ENCODE results near the gene PKLR.
"Not testable (repeated sequence)": the region's sequence is repeated elsewhere in the genome, so short reads cannot be mapped to it uniquely, and the experiment has no call there.

PKLR gene

DNA sequence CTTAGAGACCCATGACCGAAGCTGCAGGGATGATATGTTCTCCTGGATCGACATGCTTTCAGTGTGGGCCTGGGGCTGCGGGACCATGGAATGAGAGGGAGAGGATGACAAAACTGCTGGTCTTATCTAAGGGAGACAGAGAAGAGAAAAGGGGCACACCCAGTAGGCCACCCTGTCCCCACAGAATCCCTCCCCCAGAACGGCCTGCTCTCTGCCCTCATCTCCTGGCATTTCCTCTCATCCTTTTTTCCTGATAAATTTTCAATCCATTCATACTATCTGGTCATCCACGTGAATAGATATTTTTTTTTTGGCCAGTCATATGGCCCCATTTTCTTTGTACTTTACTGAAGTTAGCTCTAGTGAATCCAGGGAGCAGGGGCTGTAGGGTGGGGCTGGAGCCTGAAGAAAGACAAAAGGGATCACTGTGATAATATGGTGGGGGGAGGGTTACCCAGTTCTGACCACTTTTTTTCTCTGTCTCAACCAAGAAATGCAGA lies at the start of gene PKLR:
Gene PKLR, minus strand, starts transcription at position 97 of the 500 bp plus-strand sequence. Its CDS starts 43 bp downstream, at position 54.
- DNase-seq: no peak

DNA sequence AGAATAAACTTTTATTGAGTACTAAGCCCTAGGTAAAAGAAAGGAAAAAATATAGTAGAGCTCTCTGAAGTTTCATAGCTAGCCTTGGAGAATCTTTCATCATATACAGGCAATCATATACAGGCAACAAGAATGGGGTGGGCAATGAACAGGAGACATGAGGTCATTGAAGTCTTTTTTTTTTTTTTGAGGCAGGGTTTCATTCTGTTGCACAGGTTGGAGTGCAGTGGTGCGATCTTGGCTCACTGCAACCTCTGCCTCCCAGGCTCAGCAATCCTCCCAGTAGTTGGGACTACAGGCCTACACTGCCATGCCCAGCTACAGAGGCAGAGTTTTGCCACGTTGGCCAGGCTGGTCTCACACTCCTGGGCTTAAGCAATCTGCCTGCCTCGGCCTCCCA lies 41.6 kb upstream of the PKLR start:
- DNase-seq: no peak

DNA sequence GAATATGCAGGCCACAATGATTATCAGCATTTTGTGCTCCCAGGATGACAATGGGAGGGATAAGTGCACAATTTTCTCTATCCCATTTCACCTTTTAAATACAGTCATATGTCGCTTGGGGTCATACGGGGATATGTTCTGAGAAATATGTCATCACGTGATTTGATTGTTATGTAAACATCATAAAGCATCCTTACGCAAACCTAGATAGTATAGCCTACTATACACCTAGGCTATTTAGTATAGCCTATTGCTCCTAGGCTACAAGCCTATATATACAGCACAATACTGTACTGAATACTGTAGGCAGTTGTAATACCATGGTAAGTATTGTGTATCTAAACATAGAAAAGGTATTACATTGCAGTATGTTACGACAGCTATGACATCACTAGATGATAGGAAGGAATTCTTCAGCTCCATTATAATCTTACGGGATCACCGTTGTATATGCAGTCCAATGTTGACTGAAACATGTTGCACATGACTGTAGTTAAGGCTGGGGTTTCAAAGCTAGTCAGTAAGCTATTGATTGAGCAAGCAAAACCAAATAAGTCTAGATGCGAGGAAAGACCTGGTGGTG lies 38.4 kb upstream of the PKLR start:
- no peak for DNase-seq

DNA sequence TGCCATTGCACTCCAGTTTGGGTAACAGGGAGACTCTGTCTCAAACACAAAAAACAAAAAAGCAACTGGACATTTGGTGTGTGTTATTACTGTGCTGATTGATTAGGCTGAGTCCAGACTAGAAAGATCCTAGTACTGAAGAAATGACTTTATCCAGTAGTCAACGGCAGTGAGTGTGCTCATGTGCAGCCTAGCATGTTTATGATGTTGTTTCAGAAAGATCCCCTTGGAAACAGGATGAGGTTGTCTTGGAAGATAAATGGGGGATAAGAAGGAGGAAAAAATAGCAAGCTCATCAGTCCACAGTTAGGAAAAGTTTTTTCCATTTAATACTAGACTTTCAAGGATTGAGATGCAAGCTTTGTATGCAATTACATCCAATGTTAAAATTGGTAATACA lies 33.7 kb upstream of the PKLR start:
- DNase-seq: no peak

DNA sequence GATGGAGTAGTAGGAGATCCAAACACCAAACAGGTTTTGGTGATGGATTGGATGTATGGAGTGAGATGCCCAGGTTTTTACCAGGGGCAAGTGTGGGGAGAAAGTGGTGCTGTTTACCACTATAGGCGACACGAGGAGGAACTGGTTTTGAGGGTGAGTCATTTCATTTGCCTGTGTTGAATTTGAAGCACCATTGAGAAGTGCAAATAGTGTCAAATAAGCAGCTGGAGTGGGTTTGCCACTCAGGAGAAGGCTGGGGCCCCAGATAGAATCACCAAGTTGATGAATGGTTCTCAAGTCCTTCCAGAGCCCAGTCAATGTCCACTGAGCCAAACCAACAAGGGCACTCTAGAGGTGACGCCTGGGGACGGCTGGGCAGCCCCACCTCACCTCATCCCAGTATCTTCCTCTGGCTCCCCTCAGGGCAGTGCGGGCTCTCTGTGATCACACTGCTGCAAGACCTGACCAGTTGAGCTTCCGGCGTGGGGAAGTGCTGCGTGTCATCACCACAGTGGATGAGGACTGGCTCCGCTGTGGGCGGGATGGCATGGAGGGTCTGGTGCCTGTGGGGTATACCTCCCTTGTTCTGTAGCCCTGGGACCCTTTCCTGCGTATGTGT lies 28.9 kb upstream of the PKLR start:
- no peak for DNase-seq

DNA sequence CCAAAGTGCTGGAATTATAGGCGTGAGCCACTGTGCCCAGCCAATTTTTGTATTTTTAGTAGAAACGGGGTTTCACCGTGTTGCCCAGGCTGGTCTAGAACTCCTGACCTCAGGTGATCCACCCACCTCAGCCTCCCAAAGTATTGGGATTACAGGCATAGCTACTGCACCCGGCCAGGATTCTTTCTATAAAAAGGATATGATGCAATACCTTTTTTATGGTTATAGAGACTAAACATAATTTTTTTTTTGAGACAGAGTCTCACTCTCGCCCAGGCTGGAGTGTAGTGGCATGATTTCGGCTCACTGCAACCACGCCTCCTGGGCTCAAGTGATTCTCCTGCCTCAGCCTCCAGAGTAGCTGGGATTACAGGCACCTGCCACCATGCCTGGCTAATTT lies 27.6 kb upstream of the PKLR start:
- DNase-seq: not testable (repeated sequence)

DNA sequence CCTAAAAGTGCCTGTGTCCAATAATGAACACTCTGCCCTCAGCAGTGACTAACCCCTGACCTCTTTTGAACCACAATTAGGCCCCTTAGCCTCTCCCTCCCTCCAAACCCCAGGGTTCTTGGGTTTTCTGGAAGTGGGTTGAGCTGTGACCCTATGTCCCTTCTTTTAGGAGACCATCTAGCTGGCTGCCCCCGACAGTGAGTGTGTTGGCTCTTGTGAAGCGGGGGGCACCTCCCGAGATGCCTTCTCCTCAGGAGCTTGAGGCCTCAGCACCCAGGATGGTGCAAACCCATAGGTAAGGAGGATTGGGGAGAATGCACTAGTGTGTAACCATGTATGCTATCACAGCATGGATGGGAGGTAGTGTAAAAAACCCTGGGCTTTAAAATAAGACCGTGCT lies 26.7 kb upstream of the PKLR start:
- DNase-seq: no peak

DNA sequence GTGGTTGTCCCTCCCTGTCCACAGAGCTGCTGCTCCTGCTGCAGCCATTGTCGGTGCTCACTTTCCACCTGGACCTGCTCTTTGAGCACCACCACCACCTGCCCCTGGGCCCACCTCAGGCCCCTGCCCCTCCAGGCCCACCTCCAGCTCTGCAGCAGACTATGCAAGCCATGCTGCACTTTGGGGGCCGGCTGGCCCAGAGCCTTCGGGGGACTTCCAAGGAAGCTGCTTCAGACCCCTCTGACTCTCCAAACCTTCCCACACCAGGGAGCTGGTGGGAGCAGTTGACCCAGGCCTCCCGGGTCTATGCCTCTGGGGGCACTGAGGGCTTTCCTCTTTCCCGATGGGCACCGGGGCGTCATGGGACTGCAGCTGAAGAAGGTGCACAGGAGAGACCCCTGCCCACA lies 25.4 kb upstream of the PKLR start:
- DNase-seq: no peak

DNA sequence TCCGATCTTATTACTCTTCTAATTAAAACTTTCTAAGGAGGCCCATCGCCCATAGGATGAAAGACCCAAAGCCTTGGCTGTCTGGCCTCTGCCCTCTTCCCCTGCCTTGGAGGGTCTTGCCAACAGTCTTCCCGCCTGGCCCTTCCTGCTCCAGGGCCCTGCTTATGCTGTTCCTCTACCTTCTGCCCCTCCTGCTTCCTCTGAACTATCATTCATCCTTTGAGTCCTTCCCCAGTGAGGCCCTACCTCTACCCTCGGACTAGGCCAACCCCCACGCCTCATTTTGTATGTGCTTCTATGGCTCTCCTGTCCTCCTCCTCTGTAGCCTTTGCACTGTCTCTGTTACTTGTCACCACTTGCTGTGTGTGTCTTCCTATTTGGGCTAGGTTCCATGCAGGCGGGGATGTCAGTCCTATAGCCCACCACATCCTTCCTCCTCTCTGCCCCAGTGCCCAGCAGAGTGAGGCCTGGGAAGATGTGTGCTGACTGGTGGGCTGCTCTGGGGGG lies 24.8 kb upstream of the PKLR start:
- no peak for DNase-seq

DNA sequence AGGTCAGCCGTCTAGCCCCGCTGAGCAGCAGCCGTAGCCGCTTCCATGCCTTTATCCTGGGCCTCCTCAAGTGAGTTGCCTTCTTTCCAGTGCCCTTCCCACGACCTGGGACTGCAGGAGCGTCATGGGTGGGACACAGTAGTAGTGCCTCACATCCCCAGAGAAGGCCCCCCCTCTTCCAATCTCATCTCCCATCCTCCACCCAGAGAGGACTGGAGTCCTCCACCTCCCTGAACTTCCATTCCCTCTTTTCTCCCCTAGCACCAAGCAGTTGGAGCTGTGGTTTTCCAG lies 24.3 kb upstream of the PKLR start:
- no peak for DNase-seq

DNA sequence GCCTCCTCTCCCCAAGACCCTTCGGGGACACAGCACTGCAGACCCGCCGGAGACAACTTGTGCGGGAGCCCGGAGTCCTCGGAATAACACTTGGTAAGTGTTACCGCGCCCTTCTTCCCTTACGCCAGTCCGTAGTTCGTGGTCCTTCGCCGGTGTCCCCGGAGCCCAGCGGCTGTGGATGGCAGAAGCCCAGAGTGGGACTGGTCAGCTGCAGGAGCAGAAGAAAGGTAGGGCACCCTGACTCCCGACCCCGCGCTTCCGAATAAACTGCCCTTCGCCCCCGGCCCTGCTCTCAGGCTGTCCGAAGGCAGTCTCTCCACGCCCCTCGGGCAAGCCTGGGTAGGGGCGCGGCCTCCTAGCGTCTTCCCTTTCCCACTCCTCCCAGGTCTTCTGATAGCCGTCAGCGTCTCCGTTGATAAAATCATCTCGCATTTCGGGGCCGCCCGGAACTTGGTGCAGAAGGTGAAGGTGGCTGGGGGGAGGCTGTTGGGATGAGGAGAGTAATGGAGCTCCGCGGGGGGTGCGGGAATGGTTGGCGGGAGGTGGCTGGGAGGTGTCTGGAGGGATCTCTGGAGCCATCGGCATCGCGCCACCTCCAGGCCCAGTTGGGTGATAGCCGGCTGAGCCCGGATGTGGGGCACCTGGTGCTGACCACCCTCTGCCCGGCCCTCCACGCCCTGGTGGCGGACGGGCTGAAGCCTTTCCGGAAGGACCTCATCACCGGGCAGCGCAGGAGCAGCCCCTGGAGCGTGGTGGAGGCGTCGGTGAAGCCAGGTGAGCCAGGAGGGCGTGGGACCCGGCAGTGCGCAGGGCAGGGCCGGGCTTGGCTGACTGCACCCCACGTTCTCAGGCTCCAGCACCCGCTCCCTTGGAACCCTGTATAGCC lies 23.7 kb upstream of the PKLR start:
- no peak for DNase-seq

DNA sequence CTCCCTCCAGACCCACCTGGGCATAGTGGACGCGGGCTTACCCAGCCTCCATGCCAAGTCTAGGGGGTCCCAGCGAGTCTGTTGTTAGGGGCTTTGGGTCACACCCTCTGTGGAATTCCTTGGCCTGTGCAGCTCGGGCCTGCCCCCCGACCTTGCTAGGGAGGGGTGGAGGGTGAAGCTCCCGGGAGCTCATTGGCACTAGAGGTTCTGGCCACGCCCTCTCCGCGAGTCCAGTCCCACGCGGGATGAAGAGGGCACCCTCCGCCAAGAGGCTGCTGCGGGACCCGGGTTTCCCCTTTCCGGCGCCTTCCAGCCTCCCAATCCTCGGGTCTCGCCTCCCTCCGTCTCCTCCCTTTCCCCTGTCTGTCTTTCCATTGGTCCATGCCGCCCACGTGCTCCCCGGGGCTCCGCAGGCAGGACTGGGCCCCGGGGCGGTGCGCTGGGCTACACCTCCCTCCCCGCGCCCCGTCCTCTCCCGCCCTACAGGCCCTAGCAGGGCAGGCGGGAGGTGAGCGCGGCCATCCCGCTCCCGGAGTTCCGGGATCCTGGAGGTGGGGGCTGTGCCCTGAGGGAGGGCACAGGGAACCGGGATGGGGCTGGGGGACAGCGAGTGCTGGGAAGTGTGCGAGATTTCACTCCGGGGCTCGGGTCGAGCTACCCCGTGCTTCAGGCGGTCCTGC lies 22.9 kb upstream of the PKLR start:
- peak; percentile 99 for DNase-seq

DNA sequence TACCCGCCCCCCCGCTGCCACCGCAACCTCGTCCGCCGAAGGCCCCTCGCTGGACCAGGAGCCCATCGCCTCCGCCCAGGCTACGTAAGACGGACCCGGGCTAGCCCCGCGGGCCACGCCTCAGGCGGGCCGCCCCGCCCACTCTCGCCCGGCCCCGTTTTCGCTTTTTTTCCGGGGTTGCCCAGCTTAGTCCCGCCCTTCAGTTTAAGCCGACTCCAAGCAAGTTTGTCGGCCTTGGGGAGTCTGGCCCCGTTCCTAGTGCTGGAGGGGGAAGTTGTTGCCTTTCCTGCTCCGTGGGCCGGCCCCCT lies 22.4 kb upstream of the PKLR start:
- DNase-seq: peak; percentile 93

DNA sequence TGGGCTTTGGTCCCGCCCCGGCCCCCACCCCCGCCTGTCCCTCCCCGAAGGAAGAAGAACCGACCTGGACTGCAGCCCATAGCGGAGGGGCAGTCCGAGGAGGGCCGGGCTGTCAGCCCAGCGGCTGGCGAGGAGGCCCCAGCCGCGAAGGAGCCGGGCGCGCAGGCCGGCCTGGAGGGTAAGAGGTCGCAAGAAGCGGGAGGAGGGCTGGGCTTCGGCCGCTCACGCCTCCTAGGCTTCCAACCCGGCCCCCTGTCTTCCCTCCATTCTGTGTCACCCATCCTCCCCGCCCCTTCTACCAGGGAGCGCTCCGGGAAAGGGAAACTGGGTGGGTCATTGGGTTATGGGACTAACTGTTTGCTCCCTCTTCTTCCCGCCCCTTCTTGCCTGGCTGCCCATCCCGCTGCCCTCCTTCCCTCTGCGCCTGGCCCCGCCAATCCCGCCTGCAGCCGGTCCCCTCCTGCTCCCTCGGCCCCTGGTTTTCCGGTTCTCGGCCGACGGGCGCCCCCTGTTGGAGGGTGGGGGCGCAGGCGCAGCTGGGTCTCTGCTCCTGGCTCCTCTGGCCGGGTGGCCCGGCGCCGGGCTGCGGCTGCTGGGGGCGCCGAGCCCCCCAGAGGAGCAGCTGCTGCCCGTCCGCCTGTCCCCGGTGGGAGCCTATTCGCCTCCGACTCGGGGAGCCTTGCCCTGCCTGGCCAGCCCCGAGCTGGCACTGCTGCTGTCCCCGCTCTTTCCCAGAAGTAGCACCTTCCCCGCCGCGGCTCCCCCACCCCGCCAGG lies 21.9 kb upstream of the PKLR start:
- DNase-seq: peak; percentile 96

DNA sequence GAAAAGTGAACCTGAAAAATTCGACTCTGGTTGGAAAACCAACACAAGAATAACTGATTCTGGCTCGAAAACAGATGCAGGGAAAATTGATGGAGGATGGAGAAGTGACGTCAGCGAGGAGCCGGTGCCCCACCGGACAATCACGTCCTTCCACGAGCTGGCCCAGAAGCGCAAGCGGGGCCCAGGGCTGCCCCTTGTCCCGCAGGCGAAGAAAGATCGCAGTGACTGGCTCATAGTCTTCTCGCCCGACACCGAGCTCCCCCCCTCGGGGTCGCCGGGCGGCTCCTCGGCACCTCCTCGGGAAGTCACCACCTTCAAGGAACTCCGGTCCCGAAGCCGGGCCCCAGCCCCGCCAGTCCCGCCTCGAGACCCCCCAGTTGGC lies 21.3 kb upstream of the PKLR start:
- DNase-seq: no peak

DNA sequence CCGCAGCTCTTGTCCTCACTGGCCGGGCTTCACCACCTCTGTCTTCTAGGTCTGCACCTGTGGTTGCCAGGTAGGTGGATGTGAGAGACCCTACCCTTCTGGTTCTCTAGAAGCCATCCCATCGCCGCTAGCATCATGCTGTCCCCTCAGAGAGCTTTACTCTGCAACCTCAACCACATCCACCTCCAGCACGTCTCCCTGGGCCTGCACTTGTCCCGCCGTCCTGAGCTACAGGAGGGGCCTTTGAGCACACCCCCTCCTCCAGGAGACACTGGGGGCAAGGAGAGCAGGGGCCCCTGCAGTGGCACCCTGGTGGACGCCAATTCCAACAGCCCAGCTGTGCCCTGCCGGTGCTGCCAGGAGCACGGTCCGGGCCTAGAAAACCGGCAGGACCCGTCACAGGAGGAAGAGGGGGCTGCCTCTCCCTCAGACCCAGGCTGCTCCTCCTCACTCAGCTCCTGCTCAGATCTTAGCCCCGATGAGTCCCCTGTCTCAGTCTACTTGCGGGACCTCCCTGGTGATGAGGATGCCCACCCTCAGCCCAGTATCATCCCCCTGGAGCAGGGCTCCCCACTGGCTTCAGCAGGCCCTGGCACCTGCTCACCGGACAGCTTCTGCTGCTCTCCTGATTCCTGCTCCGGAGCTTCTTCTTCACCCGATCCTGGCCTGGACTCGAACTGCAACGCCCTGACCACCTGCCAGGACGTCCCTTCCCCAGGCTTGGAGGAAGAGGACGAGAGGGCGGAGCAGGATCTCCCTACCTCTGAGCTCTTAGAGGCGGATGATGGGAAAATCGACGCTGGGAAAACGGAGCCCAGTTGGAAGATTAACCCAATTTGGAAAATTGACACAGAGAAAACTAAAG lies 20.6 kb upstream of the PKLR start:
- DNase-seq: peak; percentile 52

DNA sequence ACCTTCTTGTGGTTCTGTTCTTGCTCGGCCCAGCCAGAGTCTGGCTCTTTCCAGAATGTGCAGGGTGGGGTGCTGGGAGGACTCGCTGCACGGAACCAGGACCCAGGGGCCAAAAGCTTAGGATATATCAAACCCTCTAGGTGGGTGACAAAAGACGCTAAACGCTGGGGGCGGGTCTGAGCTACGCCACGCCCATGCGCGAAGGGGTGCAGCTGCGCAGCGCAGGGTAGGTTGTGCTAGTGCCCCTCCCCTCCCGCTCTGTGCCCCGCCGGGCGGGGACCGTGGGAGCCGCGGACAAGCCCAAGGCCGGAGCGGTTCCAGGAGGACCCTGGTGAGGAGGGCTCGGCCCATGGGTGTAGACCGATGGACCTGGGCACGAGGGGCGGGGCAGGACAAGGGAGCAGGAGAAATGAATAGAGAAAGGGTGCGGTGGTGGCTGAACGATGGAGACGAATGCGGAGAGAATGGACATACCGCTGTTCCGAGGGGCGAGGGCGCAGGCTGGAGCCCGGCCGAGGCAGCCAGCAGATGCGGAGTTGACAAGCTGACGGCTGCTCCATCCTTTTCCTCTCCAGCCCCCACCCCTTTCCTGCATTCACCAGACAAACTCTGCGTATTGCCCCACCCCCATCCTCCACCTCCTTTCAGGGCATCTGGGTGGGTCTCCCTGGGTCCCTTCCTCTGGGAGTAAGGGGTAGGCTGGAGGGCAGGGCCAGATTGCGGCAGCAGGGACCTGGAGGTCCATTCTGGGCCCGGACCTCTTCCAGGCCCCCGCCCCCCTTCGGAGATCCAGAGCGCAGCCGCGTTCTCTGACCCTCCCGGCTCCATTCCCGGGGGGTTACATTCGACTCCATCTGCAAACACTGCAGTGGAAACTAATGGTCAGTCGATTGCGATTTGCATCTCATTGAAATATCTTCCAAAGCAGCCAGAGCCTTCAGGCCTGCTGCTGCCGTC lies 19.7 kb upstream of the PKLR start, which contains the start of gene RUSC1:
Gene RUSC1, plus strand, starts transcription at position 234 of the 957 bp plus-strand sequence. CDS start 880 bp downstream, outside the sequence.
- peak; percentile 67 for DNase-seq

DNA sequence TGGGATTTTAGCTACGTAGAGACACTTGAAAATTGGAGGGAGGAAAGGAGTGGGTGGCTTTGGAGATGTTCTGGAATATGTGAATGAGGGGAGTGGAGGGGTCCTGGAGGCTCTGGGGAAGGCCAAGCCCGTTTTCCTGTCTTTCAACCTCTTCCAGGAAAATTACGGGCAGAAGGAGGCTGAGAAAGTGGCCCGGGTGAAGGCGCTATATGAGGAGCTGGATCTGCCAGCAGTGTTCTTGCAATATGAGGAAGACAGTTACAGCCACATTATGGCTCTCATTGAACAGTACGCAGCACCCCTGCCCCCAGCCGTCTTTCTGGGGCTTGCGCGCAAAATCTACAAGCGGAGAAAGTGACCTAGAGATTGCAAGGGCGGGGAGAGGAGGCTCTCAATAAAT lies 19.0 kb upstream of the PKLR start:
- DNase-seq: no peak

DNA sequence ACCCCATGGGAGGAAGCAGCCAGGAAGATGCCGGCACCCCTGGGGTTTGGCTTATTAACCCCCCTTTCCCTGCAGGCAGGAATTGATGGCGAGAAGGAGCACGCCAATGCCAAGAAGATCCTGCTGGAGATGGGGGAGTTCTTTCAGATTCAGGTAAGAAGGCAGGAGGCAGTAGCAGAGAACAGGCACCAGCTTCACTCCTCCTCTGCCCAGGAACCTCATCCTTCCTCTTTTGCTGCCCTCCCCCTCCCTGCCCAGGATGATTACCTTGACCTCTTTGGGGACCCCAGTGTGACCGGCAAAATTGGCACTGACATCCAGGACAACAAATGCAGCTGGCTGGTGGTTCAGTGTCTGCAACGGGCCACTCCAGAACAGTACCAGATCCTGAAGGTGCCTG lies 18.3 kb upstream of the PKLR start:
- no peak for DNase-seq

DNA sequence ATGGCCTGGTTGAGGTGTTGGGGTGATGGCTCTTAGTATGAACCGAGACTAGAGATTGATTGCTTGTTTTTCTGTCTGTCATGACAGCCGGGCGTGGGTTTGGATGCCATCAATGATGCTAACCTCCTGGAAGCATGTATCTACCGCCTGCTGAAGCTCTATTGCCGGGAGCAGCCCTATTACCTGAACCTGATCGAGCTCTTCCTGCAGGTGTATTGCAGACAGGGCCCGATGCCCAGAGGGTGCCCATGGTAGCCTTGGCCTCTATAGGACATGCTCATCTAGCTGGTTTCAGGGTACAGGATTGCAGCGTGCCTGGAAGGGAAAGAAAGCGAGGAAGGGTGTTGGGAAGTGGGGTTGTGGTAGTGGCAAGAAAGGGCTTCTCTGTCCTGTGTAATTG lies 16.8 kb upstream of the PKLR start:
- no peak for DNase-seq

Measured in NCI-H345 (cell line).